HEK293 (cell line): Measurements from ENCODE around the gene MOSPD3.

Source experiments
- KLF1 ChIP-seq: fragments of 450-650 bp; formaldehyde crosslinking; IDR thresholded peaks from 2 replicates; pipeline ENCODE4 v1.5.1; 2016; ENCODE audit warnings: missing biosample characterization, missing genetic modification characterization
- ZNF169 ChIP-seq: fragments of 450-650 bp; formaldehyde crosslinking; IDR thresholded peaks from 2 replicates; pipeline ENCODE4 v1.5.1; 2016; ENCODE audit warnings: missing biosample characterization, missing genetic modification characterization
- ZNF214 ChIP-seq: fragments of 450-650 bp; formaldehyde crosslinking; IDR thresholded peaks from 2 replicates; pipeline ENCODE4 v1.5.1; 2017; ENCODE audit warnings: missing biosample characterization, mild to moderate bottlenecking, missing genetic modification characterization, borderline replicate concordance
- ZNF423 ChIP-seq: fragments of 450-650 bp; formaldehyde crosslinking; IDR thresholded peaks from 2 replicates; pipeline ENCODE4 v1.5.1; 2016; ENCODE audit warnings: missing biosample characterization, missing genetic modification characterization
- ZNF626 ChIP-seq: fragments of 450-650 bp; sonication (Bioruptor Pico); formaldehyde crosslinking; IDR thresholded peaks from 2 replicates; pipeline ENCODE4 v1.5.1; 2018; ENCODE audit warnings: missing biosample characterization, missing genetic modification characterization, inconsistent platforms
- ZNF747 ChIP-seq: fragments of 450-650 bp; formaldehyde crosslinking; IDR thresholded peaks from 2 replicates; pipeline ENCODE4 v1.5.1; 2016; ENCODE audit warnings: missing biosample characterization, missing genetic modification characterization
- ZNF837 ChIP-seq: fragments of 450-650 bp; formaldehyde crosslinking; IDR thresholded peaks from 2 replicates; pipeline ENCODE4 v1.5.1; 2016; ENCODE audit warnings: missing biosample characterization, missing genetic modification characterization
- TF ChIP-seq, protein P1 (sequence below): fragments of 450-650 bp; formaldehyde crosslinking; IDR thresholded peaks from 2 replicates; pipeline ENCODE4 v1.5.1; 2016; ENCODE audit warnings: missing biosample characterization, missing genetic modification characterization
- TF ChIP-seq, protein P2 (sequence below): fragments of 450-650 bp; formaldehyde crosslinking; IDR thresholded peaks from 2 replicates; pipeline ENCODE4 v1.5.1; 2016; ENCODE audit warnings: missing biosample characterization, missing genetic modification characterization
- TF ChIP-seq, protein P3 (sequence below): sonication (generic); formaldehyde crosslinking; IDR thresholded peaks from 2 replicates; pipeline ENCODE4 v1.8.1; 2022; ENCODE audit warnings: mild to moderate bottlenecking, moderate library complexity, missing genetic modification reagents
- TF ChIP-seq, protein P4 (sequence below): fragments of 450-650 bp; formaldehyde crosslinking; IDR thresholded peaks from 2 replicates; pipeline ENCODE4 v1.5.1; 2016; ENCODE audit warnings: missing biosample characterization, missing genetic modification characterization, borderline replicate concordance
- TF ChIP-seq, protein P5 (sequence below): fragments of 450-650 bp; formaldehyde crosslinking; IDR thresholded peaks from 2 replicates; pipeline ENCODE4 v1.5.1; 2017; ENCODE audit warnings: missing biosample characterization, missing genetic modification characterization

DNA sequence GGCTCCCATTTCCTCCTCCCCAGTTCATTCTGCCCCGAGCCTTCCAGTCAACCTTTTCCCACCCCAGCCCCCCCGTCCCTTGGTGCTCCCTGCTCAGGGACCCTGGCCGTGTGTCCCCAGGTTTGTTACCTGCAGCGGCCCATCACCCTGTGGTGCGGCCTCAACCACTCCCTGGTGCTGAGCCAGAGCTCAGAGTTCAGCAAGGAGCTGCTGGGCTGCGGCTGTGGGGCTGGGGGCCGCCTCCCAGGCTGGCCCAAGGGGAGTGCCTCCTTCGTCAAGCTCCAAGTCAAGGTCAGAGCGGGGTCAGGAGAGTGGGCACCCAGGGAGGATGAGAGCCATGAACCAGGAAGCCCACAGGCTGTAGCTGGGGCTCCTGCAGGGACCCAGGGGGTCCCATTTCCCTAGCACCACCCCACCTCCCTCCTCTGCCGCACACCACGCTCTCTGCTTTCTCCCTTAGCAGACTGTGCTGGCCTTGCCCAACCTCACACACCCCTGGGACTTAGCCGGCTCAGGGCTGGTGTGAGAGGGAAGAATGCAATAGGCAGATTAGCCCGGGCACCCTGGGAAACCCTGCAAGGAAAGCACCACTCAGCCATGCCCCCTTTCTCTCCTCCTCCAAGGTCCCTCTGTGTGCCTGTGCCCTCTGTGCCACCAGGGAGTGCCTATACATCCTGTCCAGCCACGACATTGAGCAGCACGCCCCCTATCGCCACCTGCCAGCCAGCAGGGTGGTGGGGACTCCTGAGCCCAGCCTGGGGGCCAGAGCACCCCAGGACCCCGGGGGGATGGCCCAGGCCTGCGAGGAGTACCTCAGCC lies 12.2 kb upstream of the MOSPD3 start:
- TF ChIP-seq ZNF214 (tag by site-specific recombination), result no peak
- TF ChIP-seq, protein P1, sequence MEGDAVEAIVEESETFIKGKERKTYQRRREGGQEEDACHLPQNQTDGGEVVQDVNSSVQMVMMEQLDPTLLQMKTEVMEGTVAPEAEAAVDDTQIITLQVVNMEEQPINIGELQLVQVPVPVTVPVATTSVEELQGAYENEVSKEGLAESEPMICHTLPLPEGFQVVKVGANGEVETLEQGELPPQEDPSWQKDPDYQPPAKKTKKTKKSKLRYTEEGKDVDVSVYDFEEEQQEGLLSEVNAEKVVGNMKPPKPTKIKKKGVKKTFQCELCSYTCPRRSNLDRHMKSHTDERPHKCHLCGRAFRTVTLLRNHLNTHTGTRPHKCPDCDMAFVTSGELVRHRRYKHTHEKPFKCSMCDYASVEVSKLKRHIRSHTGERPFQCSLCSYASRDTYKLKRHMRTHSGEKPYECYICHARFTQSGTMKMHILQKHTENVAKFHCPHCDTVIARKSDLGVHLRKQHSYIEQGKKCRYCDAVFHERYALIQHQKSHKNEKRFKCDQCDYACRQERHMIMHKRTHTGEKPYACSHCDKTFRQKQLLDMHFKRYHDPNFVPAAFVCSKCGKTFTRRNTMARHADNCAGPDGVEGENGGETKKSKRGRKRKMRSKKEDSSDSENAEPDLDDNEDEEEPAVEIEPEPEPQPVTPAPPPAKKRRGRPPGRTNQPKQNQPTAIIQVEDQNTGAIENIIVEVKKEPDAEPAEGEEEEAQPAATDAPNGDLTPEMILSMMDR, result no peak
- TF ChIP-seq ZNF837 (tag by site-specific recombination), result no peak
- TF ChIP-seq, protein P2, sequence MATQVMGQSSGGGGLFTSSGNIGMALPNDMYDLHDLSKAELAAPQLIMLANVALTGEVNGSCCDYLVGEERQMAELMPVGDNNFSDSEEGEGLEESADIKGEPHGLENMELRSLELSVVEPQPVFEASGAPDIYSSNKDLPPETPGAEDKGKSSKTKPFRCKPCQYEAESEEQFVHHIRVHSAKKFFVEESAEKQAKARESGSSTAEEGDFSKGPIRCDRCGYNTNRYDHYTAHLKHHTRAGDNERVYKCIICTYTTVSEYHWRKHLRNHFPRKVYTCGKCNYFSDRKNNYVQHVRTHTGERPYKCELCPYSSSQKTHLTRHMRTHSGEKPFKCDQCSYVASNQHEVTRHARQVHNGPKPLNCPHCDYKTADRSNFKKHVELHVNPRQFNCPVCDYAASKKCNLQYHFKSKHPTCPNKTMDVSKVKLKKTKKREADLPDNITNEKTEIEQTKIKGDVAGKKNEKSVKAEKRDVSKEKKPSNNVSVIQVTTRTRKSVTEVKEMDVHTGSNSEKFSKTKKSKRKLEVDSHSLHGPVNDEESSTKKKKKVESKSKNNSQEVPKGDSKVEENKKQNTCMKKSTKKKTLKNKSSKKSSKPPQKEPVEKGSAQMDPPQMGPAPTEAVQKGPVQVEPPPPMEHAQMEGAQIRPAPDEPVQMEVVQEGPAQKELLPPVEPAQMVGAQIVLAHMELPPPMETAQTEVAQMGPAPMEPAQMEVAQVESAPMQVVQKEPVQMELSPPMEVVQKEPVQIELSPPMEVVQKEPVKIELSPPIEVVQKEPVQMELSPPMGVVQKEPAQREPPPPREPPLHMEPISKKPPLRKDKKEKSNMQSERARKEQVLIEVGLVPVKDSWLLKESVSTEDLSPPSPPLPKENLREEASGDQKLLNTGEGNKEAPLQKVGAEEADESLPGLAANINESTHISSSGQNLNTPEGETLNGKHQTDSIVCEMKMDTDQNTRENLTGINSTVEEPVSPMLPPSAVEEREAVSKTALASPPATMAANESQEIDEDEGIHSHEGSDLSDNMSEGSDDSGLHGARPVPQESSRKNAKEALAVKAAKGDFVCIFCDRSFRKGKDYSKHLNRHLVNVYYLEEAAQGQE (tag by site-specific recombination), result no peak
- no peak for TF ChIP-seq ZNF169 (tag by site-specific recombination)
- no peak for TF ChIP-seq ZNF423
- TF ChIP-seq, protein P3, sequence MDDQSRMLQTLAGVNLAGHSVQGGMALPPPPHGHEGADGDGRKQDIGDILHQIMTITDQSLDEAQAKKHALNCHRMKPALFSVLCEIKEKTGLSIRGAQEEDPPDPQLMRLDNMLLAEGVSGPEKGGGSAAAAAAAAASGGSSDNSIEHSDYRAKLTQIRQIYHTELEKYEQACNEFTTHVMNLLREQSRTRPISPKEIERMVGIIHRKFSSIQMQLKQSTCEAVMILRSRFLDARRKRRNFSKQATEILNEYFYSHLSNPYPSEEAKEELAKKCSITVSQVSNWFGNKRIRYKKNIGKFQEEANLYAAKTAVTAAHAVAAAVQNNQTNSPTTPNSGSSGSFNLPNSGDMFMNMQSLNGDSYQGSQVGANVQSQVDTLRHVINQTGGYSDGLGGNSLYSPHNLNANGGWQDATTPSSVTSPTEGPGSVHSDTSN (CRISPR knock-in tag), result no peak
- TF ChIP-seq, protein P4, sequence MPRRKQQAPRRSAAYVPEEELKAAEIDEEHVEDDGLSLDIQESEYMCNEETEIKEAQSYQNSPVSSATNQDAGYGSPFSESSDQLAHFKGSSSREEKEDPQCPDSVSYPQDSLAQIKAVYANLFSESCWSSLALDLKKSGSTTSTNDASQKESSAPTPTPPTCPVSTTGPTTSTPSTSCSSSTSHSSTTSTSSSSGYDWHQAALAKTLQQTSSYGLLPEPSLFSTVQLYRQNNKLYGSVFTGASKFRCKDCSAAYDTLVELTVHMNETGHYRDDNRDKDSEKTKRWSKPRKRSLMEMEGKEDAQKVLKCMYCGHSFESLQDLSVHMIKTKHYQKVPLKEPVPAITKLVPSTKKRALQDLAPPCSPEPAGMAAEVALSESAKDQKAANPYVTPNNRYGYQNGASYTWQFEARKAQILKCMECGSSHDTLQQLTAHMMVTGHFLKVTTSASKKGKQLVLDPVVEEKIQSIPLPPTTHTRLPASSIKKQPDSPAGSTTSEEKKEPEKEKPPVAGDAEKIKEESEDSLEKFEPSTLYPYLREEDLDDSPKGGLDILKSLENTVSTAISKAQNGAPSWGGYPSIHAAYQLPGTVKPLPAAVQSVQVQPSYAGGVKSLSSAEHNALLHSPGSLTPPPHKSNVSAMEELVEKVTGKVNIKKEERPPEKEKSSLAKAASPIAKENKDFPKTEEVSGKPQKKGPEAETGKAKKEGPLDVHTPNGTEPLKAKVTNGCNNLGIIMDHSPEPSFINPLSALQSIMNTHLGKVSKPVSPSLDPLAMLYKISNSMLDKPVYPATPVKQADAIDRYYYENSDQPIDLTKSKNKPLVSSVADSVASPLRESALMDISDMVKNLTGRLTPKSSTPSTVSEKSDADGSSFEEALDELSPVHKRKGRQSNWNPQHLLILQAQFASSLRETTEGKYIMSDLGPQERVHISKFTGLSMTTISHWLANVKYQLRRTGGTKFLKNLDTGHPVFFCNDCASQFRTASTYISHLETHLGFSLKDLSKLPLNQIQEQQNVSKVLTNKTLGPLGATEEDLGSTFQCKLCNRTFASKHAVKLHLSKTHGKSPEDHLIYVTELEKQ (tag by site-specific recombination), result no peak
- no peak for TF ChIP-seq ZNF747 (tag by site-specific recombination)
- no peak for TF ChIP-seq KLF1 (tag by site-specific recombination)
- no peak for TF ChIP-seq ZNF626 (tag by site-specific recombination)
- TF ChIP-seq, protein P5, sequence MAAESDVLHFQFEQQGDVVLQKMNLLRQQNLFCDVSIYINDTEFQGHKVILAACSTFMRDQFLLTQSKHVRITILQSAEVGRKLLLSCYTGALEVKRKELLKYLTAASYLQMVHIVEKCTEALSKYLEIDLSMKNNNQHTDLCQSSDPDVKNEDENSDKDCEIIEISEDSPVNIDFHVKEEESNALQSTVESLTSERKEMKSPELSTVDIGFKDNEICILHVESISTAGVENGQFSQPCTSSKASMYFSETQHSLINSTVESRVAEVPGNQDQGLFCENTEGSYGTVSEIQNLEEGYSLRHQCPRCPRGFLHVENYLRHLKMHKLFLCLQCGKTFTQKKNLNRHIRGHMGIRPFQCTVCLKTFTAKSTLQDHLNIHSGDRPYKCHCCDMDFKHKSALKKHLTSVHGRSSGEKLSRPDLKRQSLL, result no peak
